Epithelial cell of proximal tubule (primary cell): Measurements from ENCODE around the gene ASTL. TPM values are rescaled to one million over a fixed set of nuclear protein-coding genes. Genes with fewer than 3 reads are reported as not detected.

Experiments
- DNase-seq: peaks from one replicate; pipeline ENCODE4 v3.0.0-alpha.2; 2011; ENCODE audit warnings: low read depth
- H3K4me3 ChIP-seq: 2 replicates; pipeline ENCODE4 v1.5.1; 2011; ENCODE audit warnings: low read depth, mild to moderate bottlenecking, low read length
- CTCF ChIP-seq: conservative IDR thresholded peaks from 2 replicates; pipeline ENCODE4 v1.5.1; 2012; ENCODE audit warnings: low read depth, mild to moderate bottlenecking, low read length
- total RNA-seq: library from RNA; depleted of rRNA; stranded (reverse); fragments of >200 nt; gene quantifications from 2 replicates; pipeline ENCODE4 v1.2.3, GENCODE V29; 2015

The ASTL gene
- total RNA-seq, 1 donor from 2014 or later: not detected

- no peak overlapping the region for H3K4me3 ChIP-seq
- no peak for DNase-seq
- no peak for TF ChIP-seq CTCF
Measured at GRCh38 chr2:96140941-96141623, 2.8 kb upstream of the ASTL start.

GRCh38 chr2:96139181-96139758 is 968 bp upstream of the ASTL start:
- no peak for TF ChIP-seq CTCF
- no peak overlapping the region for H3K4me3 ChIP-seq
- DNase-seq: no peak

GRCh38 chr2:96137321-96138178 is 752 bp downstream of the ASTL start:
- H3K4me3 ChIP-seq: no peak overlapping the region
- DNase-seq: no peak
- TF ChIP-seq CTCF: no peak

GRCh38 chr2:96136129-96136720 is 2.1 kb downstream of the ASTL start:
- DNase-seq: no peak
- no peak for TF ChIP-seq CTCF
- H3K4me3 ChIP-seq: no peak overlapping the region

DNA sequence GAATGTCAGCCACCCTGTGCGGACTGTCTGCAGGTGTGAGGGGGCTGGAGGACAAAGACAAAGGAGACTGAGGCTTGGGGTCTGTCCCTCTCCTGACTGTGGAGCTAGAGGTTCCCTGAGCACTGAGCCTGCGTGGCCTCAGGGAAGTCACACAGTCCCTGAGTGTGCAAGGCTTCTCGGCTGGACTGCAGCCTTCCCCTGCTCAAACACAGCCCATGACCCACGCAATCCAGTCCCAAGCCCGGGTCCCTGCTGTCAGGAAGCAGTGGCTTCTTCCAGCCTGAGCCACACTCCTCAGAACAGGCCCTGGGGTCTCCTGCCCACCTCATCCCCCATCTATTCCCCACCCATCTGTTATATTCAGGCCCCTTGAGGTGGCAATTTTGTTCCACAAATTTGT is 2.7 kb downstream of the ASTL start:
- no peak for TF ChIP-seq CTCF
- H3K4me3 ChIP-seq: no peak overlapping the region
- DNase-seq: no peak

DNA sequence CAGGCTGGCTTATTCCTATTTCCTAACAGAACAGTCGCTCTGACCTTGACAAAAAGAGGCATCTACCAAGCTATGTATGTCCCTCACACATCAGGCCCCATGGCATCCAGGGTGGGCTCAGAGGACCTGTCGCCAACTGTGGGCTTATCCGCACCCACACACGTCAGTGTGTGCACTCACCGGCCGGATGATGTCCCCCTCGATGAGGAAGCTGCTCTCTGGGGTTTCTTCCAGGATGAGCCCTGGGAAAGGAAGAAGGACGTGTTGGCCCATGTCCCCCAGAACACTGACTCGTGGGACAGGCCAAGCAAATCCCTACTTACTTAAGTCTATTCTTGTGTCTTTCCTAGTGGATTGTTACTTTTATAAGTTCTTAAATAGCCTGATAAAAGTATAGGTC is 3.1 kb downstream of the ASTL start:
- H3K4me3 ChIP-seq: no peak overlapping the region
- TF ChIP-seq CTCF: no peak
- no peak for DNase-seq
